Activated CD4-positive, CD25-positive, alpha-beta regulatory T cell treated with anti-CD3 and anti-CD28 coated beads, Interleukin-2, amount 50 U/mL, for 24 hours (primary cell): Measurements from ENCODE around the gene ST3GAL5.

Experiments
- ATAC-seq, 2 donors: fragments of 150-1000 bp; cut with Tn5 transposase; one replicate each; pipeline ENCODE4 v1.10.0; 2021; ENCODE audit warnings: mild to moderate bottlenecking in 1 of 2, moderate library complexity in 1 of 2

Gene ST3GAL5

DNA sequence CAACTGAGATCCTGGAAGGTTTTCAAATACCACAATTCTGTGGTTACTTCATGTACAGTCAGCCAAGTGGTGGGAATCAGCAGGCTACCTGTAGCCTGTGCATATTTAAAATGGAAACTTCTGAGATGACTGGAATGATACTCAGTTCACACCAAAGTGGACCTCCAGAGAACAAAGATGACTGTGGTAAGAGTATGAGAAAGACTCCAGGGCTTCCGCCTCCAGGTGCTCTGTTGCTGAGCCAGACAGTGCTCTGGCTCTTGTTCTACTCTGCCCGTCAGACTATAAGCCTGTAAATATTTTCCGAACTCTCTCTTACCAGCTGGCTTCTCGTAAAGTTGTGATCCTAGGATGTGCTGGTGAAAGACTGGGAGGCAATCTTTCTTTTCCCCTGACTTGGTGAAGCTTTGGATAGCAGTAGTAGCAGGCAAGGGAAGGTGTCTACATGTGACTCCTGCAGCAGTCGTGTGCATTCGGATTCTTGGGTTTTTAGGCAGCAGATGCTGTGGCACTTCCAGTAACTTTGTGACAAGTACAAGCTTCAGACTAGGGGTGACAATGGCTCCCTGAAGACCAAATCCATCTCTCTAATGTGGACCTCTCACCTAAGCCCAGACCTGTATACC, 23.1 kb downstream of the ST3GAL5 start:
- ATAC-seq = peak; percentile 85 to 87

DNA sequence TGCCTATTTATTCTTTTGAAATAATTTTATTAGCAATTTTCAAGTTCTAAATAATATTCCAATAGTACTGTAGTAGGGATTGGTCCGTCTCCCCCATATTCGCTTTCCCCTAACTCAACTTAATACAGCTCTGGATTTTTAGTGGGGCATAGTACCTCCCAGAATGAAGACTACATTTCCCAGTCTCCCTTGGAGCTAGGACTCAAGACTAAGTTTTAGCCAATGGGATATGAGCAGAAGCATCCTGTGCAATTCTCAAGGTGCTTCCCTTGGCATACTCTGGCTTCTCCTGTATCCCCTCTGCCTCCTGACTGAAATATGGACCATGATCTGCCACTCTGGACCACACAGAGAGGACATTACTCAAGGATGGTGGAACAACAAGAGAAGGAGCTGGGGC, 24.1 kb downstream of the ST3GAL5 start:
- no peak for ATAC-seq

DNA sequence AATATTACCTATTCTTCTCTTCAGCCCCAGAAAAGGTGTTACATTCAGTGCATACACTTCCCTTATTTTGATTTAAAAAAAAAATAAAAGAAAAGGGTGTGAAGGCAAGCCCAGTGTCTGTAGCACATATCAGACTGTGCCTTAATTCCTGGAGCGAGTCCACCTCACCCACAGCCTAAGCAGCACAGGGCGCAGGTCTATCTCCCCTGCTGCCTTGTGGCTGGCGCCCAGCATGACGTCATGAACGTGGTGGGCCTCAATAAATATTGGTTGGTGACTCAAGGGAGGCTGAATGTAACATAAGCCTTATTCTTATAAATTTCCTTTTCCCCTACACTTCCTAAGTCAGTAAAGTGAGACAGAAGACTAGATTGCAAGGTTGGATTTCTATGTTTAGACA, 26.4 kb downstream of the ST3GAL5 start:
- peak in 1 of 2 donors; percentile 11 for ATAC-seq

DNA sequence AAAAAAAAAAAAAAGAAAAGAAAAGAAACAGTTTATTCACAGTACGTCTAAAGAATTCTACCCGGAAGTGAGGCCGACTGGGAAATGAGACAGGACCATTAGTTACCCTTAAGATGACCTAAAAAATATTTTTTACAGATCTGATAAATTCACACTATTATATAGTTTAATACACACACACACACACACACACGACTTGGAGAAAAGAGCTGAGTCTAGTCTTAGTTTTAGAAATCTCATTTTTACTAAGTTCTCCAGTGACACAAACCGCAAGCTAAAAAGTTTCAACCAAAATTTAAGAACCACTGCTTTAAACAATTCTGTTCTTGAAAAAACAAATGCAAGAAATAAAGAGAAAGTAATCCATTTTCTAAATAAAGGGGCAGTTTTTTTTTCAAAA, 27.1 kb downstream of the ST3GAL5 start:
- peak in 1 of 2 donors; percentile 22 for ATAC-seq

DNA sequence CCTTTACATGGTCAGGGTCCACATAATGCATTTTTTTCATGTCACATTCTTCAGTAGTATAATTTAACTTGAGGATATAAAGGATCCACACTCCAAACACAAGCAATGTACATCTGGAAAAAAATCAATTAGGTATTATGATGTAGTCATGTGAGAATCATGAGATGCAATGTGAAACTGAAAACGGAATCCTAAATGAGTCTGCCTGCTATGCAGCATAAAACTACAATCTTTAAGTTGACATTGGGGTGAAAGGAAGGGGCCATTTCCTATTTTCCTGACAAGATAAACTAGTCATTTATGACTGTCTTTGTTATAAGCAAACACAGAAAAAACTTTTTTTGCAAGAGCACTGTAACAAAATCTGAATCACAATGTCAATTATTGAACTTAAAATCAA, 27.6 kb downstream of the ST3GAL5 start:
- ATAC-seq = peak; percentile 60 to 63

DNA sequence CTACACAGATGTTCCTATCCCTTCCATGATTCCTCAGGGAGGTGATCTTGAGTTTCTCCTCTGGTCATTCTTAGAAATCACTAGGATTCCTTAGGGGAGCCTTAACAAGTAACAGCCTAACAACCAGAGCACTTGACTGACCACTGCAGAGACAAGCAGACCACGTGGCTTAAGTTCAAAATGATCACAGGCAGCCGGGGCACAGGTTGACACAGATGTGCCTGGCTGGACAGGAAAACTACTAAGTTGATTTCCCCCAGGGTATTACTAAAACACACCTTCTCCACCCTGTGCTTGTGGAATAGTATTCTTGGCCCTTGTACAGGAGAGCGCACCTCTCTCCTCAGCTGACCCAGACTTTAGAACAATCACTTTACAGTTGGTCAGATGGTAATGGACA, 29.9 kb downstream of the ST3GAL5 start:
- ATAC-seq = no peak

DNA sequence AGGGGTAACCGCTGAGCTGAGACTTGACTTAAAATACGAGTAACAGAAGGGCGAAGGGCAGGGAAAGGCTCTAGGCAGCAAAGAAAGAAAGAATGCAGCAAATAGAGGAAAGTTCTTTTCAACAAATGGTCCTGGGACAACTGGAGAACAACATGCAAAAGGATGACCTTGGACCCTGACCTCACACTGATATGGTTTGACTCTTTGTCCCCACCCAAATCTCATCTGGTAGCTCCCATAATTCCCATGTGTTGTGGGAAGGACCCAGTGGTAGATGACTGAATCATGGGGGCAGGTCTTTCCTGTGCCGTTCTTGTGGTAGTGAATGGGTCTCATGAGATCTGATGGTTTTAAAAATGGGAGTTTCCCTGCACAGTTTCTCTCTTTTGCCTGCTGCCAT, 33.9 kb downstream of the ST3GAL5 start:
- ATAC-seq = no peak

DNA sequence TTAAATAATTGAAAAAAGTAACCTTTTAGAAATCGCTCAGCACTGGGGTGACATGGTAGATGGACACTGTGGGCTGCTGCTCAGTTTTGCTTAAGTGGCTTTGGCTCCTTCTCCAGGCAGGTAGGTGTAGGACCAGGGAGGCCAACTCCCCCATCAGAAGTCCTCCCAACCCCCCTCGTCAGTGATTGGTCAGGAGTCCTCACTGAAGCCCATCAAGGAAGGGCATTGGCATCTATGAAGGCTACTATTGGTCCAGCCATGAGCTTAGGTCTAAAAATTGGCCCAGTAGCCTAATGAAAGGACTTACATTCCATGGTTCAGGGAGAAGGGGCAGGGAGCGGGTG, 34.7 kb downstream of the ST3GAL5 start:
- ATAC-seq = peak; percentile 11 to 15

DNA sequence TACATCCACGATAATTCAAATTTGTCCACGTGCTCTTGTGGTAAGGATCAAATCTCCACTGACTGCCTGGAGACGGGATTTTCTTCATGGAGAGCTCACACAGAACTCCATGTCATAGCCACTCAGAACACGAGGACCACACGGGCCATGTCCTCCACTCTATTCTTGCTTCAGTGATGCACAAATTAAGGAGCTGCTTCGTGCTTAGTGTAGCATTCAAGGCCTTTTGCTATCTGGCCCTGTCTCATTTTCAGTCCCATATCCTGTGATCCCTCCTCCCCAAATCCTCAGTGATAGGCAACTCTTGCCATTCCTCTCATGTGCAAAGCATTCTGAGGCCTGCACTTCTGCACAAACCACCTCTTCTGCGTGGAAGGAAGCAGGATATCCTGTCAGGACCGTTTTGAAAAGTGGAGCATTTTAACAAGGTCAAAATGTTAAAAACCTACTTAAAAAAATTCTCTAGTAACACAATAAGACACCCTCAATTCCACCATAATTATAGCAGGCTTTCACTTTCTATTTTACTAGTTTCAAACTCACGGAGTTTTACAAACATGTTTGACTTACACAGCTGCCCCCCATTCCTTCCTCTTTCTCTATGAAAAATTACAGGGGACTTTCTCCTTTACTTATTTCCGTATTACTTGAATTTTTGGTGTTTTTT, 35.2 kb downstream of the ST3GAL5 start:
- ATAC-seq = peak; percentile 54

DNA sequence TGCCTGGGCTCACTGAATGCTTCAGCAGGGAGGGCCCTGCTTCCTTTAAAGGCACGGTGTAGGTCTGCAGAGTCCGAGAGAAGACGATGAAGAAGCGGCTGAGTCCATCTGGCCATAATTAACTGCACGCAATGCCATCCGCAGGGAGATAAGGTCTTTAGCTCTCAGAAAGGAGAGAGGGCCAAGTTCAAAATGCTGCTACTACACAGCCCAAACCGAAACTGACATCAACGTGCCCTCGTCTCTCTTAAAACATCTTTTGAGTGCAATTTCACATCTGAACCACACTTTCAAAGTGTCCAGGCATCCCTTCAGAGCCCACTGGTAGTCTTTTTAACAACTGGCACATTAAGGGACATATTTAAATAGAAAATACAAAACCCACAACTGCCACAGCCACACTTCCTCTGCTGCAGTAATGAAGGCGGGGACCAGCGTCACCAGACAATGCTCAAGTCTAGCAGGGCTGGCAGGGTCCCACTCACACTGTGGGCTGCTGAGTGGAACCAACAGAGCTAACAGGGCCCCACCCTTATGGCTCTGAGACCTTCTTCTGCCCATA, 35.8 kb downstream of the ST3GAL5 start:
- peak; percentile 76 for ATAC-seq

DNA sequence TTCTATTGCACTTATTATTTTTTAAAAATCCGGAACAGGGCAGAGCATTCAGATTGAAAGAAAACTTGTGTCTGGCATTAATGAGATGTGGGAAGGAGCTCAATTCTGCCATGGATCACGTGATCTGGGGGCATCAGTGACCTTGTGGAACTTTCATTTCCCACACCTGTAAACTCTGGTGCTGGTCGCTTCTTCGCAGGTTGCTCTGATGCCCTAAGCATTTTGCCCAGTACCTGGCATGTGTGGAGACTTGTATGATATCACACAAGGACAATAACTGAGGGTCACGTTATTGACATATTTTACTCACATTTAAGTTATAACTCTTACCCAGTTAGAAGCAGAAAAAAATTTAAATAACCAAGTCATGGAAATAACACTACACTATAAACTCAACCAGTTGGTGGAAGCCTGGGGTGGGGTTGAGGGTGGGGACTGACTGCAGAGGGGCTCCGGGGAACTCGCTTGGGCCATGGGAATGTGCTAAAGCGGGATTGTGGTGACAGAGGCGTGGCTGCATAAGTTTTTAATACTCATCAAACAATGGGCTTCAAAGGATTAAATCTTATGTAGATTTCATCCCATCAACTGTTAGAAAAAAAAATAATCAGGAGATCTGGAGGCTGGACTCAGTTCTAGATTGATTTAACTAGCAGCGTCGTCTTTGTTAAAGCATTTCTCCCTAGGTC, 36.5 kb downstream of the ST3GAL5 start:
- ATAC-seq = no peak

DNA sequence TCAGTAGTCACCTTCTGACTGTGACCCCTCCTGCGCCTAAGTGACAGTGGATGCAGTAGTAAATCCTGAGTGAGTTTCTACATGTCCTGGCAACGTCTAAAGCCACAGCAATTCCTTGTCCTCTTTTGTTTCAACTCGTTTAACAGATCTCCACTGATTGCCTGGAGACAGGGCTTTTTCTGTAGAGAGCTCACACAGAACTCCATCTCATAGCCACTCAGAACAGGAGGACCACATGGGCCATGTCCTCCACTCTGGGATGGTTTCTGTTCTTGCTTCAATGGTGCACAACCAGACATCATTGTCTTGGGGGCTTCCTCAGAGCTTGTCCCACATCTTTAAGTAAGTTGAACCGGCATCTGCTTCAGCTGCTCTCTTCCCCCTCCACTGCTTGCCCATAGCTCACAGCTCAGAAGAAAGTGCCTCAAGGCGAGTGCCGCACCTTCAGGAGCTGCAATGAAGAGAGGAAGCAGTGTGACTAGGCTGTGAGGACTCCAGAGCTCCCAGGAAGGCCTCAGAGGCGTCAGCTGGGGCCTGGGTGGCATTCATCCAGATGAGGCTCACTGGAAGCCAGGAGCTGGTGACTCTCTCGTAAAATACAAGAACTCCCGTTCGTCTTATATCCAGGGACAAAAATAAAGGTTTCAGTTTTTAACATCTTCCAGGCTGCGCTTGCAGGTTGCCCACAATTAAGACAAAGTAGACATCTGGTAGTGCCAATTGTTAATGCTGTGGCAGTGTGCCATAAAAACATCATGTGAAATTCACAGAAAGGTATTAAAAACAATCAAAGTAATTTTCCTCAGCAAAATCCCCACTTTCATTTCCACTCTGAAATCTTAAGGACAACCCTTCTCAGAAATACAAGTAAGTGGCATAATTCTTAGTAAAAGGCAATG, 37.3 kb downstream of the ST3GAL5 start:
- ATAC-seq = no peak

DNA sequence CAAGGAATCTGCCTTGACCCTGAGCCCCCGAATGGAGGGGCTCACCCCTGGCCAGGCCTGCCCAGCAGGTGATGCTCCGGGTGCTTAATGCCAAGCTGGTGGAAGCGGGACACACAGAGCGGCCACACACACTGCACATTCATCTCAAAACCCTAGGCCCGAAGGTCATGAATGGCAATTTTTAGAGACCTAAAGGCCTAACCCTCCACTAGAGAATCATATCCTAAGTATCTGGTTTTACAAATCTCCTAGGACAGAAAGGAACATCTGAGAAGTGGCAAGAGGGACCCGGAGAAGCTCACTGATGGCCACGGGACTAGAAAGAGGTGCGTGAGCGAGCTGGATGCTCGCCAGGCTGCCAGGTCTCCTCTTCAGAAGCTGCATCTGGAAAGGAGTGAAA, 38.3 kb downstream of the ST3GAL5 start:
- no peak for ATAC-seq

DNA sequence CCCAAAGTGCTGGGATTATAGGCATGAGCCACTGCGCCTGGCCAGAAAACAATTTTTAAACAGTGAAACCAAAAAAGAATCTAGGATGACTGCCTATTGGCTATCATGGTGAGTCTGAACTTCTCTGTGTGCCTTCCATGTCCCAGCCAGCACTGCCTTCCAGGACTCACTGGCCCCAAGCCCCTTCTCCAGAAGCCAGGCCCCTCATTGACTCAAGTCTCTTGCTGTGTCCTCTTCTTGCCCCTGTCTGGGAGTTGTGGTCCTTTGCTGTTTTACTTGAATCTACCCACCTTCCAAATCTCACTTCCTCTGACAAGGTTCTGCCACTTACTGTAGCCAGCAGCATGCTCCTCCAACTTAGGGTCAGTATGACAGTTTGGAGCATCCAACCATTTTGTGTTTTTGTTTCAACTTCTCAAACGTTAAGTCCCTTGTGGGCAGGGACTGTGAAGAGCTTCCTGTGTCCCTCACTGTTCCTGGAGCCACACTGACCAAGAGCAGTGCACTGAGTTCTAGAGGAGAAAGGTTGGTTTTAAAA, 41.7 kb downstream of the ST3GAL5 start:
- no peak for ATAC-seq

DNA sequence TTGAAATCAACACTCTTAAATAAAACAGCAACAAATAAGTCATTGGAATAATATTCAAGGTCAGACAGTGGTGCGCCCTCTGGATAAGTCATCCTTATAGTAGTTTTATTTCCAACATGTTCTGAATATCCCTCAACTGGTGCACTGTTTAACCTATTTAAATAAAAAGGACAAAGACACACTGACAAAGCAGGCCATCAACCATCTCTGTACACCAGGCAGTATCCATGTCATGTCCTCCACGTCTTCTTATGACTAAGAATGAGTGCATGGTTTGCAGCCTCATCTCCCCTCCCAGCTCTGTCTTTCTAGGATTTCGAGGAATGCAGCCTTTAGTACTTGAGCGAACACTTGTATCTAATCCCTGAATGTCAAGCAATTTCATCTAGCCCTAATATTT, 42.4 kb downstream of the ST3GAL5 start:
- ATAC-seq = no peak

DNA sequence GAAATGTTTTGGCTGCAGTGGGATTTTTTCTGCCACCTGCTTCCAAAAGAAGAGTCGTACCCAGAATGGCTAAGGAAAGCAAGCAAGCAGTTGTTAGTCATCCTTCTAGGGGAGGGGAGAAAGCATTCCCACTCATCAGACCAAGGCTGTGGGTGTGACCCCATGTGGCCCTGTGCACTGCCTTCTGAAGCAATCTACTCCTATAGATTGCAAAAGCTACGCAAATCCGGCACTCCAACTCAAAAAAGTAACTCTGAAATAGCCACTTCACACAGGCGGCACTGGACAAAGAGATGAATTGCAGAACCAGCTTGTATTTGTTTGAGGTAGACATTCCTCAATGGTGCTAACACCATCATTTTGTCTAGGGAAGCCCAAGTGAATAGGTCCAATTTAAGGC, 44.3 kb downstream of the ST3GAL5 start:
- no peak for ATAC-seq

DNA sequence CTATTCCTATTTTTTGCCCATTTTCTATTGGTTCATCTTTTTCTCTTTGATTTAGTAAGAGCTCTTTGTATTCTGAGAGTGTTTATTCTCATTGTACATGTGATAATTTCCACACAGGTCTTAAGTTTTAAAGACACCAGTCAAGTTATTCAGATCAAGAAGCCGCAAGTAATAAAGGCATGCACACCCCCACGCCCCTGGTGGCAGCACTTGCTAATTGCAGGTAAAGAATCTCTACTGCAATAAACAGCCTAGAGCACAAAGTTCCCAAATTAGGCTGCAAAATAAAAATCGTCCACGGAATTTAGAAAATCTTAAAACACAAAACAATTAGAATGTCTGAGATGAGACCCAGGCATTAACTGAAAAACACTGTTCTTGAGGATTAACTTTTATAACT, 45.2 kb downstream of the ST3GAL5 start:
- ATAC-seq = no peak

DNA sequence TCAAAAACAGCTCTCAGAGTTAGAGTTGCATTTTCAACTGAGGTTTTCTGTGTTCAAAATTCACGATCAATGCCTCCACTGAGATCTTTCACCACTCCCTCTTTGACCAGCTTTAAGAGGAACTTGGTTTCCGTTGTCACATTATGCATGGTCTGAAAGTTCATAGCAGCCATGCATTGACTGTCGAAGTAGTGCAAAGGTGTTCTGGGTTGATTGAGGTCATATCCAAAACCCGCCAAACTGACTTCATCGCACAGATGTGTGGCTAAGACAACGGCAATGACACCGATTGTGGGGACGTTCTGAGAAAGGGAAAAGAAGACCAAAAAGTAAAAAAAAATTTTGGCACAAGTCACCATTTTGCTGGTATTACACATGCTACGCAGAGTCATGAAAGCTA, 48.7 kb downstream of the ST3GAL5 start:
- ATAC-seq = peak in 1 of 2 donors; percentile 43

DNA sequence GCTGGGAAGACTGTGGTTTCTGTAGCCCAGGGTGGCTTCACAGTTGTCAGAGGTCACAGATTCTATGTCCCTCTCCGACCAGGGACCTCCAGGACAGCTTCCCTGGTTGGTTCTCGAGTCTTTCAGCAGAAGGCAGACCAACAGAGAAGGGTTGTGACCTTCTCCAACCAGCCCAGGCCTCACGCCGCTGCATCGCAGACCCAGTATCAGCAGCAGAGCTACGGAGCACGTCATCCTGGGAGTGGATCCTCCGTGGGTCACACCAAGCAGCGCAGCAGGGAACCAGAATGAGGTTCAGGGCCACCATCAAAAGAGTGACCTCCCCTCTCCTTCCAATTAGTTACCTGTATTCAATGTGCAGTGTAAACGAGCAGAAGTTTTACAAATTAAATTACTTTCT, 49.3 kb downstream of the ST3GAL5 start:
- no peak for ATAC-seq

DNA sequence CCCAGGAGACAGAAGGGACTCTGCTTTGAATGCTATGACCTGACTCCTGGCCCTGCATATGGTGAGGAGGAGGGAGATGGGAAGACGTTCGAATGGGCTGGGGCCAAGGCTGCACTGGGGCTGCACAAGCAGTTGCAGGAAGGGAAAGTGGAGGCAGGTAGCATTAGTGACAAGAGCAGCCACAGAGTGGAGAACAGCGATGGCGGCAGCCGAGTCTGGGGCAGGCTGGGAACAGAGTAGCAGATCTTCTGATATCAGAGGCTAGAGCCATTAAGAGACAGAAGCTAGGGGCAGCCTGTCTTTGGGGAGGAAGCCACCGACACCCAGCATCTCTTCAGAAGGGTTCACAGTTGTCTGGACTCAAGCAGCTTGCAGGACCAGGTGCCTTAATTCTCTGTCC, 50.1 kb downstream of the ST3GAL5 start:
- ATAC-seq = no peak

DNA sequence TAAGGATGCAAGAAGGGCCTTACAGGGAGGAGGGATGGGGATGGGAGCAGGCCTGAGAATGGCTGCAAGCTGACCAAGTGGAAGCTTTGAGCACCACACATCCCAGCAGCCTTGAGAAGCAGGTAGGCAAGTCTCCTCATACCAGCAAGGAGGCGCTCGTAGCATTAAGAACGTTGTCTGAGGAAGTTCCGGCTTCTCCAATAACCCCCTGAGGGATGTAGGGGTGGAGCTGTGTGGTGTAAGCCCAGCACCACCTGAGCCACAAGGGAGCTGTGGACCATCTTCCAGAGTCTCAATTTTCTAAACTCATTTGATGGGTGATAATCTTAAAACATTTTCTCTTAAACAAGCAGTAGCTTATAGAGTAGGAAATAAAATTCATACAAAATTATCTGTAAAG, 50.6 kb downstream of the ST3GAL5 start:
- no peak for ATAC-seq

DNA sequence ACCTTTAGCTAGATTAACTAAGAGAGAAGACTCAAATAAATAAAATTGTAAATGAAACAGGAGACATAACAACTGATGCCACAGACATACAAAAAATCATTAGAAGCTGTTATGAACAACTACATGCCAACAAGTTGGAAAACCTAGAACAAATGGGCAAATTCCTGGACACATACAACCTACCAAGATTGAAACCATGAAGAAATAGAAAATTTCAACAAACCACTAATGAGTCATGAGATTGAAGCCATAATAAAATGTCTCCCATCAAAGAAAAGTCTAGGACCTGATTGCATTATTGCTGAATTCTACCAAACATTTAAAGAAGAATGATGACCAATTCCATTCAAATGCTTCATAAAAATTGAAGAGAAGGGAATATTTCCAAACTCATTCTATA, 54.3 kb downstream of the ST3GAL5 start:
- no peak for ATAC-seq

DNA sequence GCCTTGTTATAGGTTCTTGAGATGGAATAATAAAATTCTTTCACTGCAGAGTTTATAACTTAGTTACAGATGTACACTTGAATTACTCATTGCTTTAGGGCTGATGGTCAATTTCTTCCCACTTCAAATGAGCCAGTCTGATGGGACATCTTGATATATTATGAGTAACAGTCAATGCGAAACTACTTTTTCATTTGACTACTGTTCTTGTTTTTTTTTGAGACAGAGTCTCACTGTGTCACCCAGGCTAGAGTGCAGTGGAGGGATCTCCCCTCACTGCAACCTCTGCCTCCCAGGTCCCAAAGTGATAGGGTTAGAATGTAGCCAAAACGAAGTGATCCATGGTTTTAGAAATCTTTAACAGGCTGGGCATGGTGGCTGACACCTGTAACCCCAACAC, 57.1 kb downstream of the ST3GAL5 start:
- ATAC-seq = peak; percentile 33 to 59
